ENCODE data around the gene SHB. TPM values are rescaled to one million over a fixed set of nuclear protein-coding genes. Genes with fewer than 3 reads are reported as not detected.
A peak's percentile ranks its signal among the peaks of the same experiment; 100 is the strongest.

Gene SHB
- total RNA-seq, 2 donors from 2014 or later, result 33.9 to 39.9 TPM

GRCh38 chr9:38018958-38019602 is 49.9 kb downstream of the SHB start:
- H3K27ac ChIP-seq, result peak overlapping the region; percentile 65 to 68
- no peak overlapping the region for H3K4me3 ChIP-seq
- peaks cover 0 to 84% of the 10 kb centered on the region in 2 donors for H3K4me1 ChIP-seq
- DNase-seq (ENCODE audit: low spot score), result no peak
- H3K36me3 ChIP-seq, result peaks cover 7% of the 10 kb centered on the region
- no peaks in the 10 kb centered on the region for H3K27me3 ChIP-seq
- no peak for TF ChIP-seq CTCF (IDR thresholded peaks at IDR 0.05)
- H3K9me3 ChIP-seq, result no peaks in the 10 kb centered on the region

GRCh38 chr9:38018241-38018957 is 50.6 kb downstream of the SHB start:
- no peaks in the 10 kb centered on the region for H3K9me3 ChIP-seq
- H3K27me3 ChIP-seq, result no peaks in the 10 kb centered on the region
- DNase-seq (ENCODE audit: low spot score), result no peak
- no peak overlapping the region for H3K4me3 ChIP-seq
- peaks cover 7% of the 10 kb centered on the region for H3K36me3 ChIP-seq
- TF ChIP-seq CTCF (IDR thresholded peaks at IDR 0.05), result no peak
- H3K27ac ChIP-seq, result peak overlapping the region; percentile 65 to 68
- H3K4me1 ChIP-seq, result peaks cover 0 to 77% of the 10 kb centered on the region in 2 donors

DNA sequence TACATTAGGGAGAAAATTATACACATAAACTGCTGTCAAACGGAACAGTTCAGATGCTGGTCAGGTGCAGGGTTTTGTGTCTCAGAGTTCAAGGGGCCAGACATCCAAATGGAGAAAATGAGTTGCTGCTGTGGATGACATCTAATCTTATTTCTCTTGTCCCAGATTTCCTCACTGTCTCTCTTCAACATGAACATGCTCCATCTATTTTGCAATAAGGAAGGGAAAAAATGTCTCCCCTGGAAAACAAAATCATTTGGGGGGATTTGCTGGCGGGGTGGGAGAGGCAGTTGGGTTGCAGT is 51.2 kb downstream of the SHB start:
- peak overlapping the region; percentile 54 to 83 for H3K27ac ChIP-seq
- TF ChIP-seq CTCF (IDR thresholded peaks at IDR 0.05), result no peak
- H3K4me1 ChIP-seq, result peaks cover 0 to 71% of the 10 kb centered on the region in 2 donors

DNA sequence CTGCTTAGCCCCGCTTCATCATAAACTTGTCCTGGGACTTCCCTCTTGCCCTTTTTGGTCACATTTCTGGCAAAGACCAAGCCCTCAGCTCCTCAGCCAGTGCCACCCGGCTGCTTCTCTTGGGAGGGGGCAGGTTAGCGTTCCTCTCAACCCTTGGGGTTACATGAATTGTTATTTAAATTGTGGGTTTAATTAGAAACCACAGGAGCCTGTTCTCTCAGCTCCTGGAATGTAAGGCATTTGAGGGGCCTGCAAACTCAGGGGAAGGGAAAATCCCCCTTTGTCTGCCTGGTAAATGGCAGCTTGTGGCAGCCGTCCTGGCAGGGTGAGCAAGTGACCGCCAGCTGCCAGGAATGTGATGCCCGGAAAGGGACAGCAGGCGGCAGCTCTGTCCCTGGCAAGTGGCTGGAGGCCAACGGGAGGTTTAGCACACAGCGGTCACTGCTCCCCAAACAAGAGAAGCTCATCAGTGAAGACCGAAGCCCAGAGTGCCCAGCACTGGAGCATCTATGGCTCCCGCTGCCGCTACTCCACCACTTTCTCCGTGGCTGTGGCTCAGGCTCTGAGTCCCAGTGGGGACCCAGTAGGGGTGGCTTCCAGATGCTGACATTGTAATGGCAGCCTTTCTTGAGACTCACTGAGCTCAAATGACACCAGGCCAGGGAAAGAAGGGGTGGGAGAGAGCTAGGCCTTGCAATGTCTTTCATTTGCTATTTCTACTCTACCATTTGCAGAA is 51.7 kb downstream of the SHB start:
- H3K4me3 ChIP-seq, result no peak overlapping the region
- DNase-seq (ENCODE audit: low spot score), result no peak
- H3K27ac ChIP-seq, result peak overlapping the region; percentile 54 to 83
- no peaks in the 10 kb centered on the region for H3K27me3 ChIP-seq
- peak in 1 of 2 donors; percentile 56 for TF ChIP-seq CTCF (IDR thresholded peaks at IDR 0.05)
- peaks cover 0 to 66% of the 10 kb centered on the region in 2 donors for H3K4me1 ChIP-seq
- peaks cover 7% of the 10 kb centered on the region for H3K36me3 ChIP-seq
- no peaks in the 10 kb centered on the region for H3K9me3 ChIP-seq

More for the DNA sequence above, 51.2 kb downstream of the SHB start:
- Histone ChIP-seq H3K36me3 (peaks cover 7% of the 10 kb centered on the region), H3K9me3 (no peaks in the 10 kb centered on the region), H3K27me3 (no peaks in the 10 kb centered on the region), H3K4me3 (no peak overlapping the region)
- no peak for DNase-seq (ENCODE audit: low spot score)

- Histone ChIP-seq H3K4me1 (peaks cover 0 to 58% of the 10 kb centered on the region in 2 donors), H3K4me3 (no peak overlapping the region), H3K36me3 (peaks cover 7% of the 10 kb centered on the region), H3K9me3 (no peaks in the 10 kb centered on the region), H3K27ac (peak overlapping the region; percentile 54 to 83), H3K27me3 (no peaks in the 10 kb centered on the region)
- no peak for TF ChIP-seq CTCF (IDR thresholded peaks at IDR 0.05)
- no peak for DNase-seq (ENCODE audit: low spot score)
Measured at GRCh38 chr9:38016375-38017135, 52.5 kb downstream of the SHB start.
